ENCODE measurements around the gene GNAI1. TPM values are rescaled to one million over a fixed set of nuclear protein-coding genes. Genes with fewer than 3 reads are reported as not detected.

Gene GNAI1
- total RNA-seq, 2 experiments from 2014 or later = not detected

GRCh38 chr7:80225361-80225760, 90.7 kb downstream of the GNAI1 start:
- H3K27ac ChIP-seq (ENCODE audit: low read depth, low read length, poor library complexity, severe bottlenecking) = no peak overlapping the region
- no peaks in the 10 kb centered on the region for H3K4me1 ChIP-seq (ENCODE audit: insufficient read depth, low read length, poor library complexity, severe bottlenecking)
- ChIA-PET POLR2A (interaction anchor here (0.7 kb wide), 1 partner anchor 288 kb away, joined by 3 read pairs; no protein-coding TSS in a partner anchor), CTCF (ENCODE audit: unreplicated experiment) (no interaction called here)
- H4K20me1 ChIP-seq (ENCODE audit: insufficient read depth, low read length) = no peaks in the 10 kb centered on the region
- H2AFZ ChIP-seq (ENCODE audit: low read length) = no peak overlapping the region
- BruUV-seq (replicated peaks) = no TSS peak
- H3K4me3 ChIP-seq (ENCODE audit: low read depth, low read length, poor library complexity, severe bottlenecking) = no peak overlapping the region
- H3K79me2 ChIP-seq (ENCODE audit: insufficient read depth, low read depth, low read length) = no peaks in the 10 kb centered on the region
- DNase-seq (ENCODE audit: low spot score) = no peak
- intact Hi-C loops (cut with micrococcal nuclease; ENCODE audit: unreplicated experiment) = no loop called here
- H3K36me3 ChIP-seq (ENCODE audit: insufficient read depth, low read length) = no peaks in the 10 kb centered on the region
- no peaks in the 10 kb centered on the region for H3K9me3 ChIP-seq (ENCODE audit: low read length)
- TF ChIP-seq EZH2phosphoT487 (IDR thresholded peaks at IDR 0.05; ENCODE audit: borderline replicate concordance, low read depth, low read length) = no peak
- no peak for TF ChIP-seq CTCF (conservative IDR thresholded peaks at IDR 0.05; ENCODE audit: low read length)
- no peak overlapping the region for H3K4me2 ChIP-seq (ENCODE audit: low read length)
- H3K9me2 ChIP-seq (ENCODE audit: insufficient read depth, low read length) = no peaks in the 10 kb centered on the region

DNA sequence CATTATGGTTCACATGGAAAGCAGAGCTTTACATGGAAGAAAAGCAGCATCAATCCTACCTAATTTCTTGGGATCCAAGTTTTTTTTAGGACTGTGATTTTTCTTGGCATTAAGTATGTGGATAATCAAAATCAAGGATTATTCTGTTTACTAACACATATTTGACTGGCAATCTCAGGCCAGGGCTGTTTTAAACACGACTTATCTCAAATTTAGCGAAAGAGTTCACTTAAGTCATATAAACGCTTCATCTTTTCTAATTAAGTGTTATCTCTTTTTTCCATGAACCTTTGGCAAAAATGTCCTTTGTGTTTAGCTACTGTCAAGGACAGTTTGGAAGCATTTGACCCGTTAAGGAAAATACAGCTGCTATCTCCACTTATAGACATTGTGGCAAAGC, 92.0 kb downstream of the GNAI1 start:
- Histone ChIP-seq H2AFZ (ENCODE audit: low read length) (no peak overlapping the region), H4K20me1 (ENCODE audit: insufficient read depth, low read length) (no peaks in the 10 kb centered on the region), H3K4me3 (ENCODE audit: low read depth, low read length, poor library complexity, severe bottlenecking) (no peak overlapping the region), H3K4me1 (ENCODE audit: insufficient read depth, low read length, poor library complexity, severe bottlenecking) (no peaks in the 10 kb centered on the region), H3K27ac (ENCODE audit: low read depth, low read length, poor library complexity, severe bottlenecking) (no peak overlapping the region), H3K79me2 (ENCODE audit: insufficient read depth, low read depth, low read length) (no peaks in the 10 kb centered on the region), H3K4me2 (ENCODE audit: low read length) (no peak overlapping the region), H3K9me2 (ENCODE audit: insufficient read depth, low read length) (no peaks in the 10 kb centered on the region), H3K36me3 (ENCODE audit: insufficient read depth, low read length) (no peaks in the 10 kb centered on the region), H3K9me3 (ENCODE audit: low read length) (no peaks in the 10 kb centered on the region)
- TF ChIP-seq CTCF (conservative IDR thresholded peaks at IDR 0.05; ENCODE audit: low read length) (no peak), EZH2phosphoT487 (IDR thresholded peaks at IDR 0.05; ENCODE audit: borderline replicate concordance, low read depth, low read length) (no peak)
- no TSS peak for BruUV-seq (replicated peaks)
- intact Hi-C loops (cut with micrococcal nuclease; ENCODE audit: unreplicated experiment) = no loop called here
- no peak for DNase-seq (ENCODE audit: low spot score)
- POLR2A ChIA-PET = no interaction called here
- CTCF ChIA-PET (ENCODE audit: unreplicated experiment) = no interaction called here

- no peaks in the 10 kb centered on the region for H3K9me3 ChIP-seq (ENCODE audit: low read length)
- ChIA-PET POLR2A (no interaction called here), CTCF (ENCODE audit: unreplicated experiment) (no interaction called here)
- BruUV-seq (replicated peaks) = no TSS peak
- no peaks in the 10 kb centered on the region for H3K79me2 ChIP-seq (ENCODE audit: insufficient read depth, low read depth, low read length)
- no peak for DNase-seq (ENCODE audit: low spot score)
- intact Hi-C loops (cut with micrococcal nuclease; ENCODE audit: unreplicated experiment) = no loop called here
- TF ChIP-seq EZH2phosphoT487 (IDR thresholded peaks at IDR 0.05; ENCODE audit: borderline replicate concordance, low read depth, low read length) = no peak
- TF ChIP-seq CTCF (conservative IDR thresholded peaks at IDR 0.05; ENCODE audit: low read length) = no peak
- H3K4me1 ChIP-seq (ENCODE audit: insufficient read depth, low read length, poor library complexity, severe bottlenecking) = no peaks in the 10 kb centered on the region
- no peak overlapping the region for H3K27ac ChIP-seq (ENCODE audit: low read depth, low read length, poor library complexity, severe bottlenecking)
- H3K36me3 ChIP-seq (ENCODE audit: insufficient read depth, low read length) = no peaks in the 10 kb centered on the region
- H2AFZ ChIP-seq (ENCODE audit: low read length) = no peak overlapping the region
- no peaks in the 10 kb centered on the region for H3K9me2 ChIP-seq (ENCODE audit: insufficient read depth, low read length)
- no peak overlapping the region for H3K4me3 ChIP-seq (ENCODE audit: low read depth, low read length, poor library complexity, severe bottlenecking)
- no peak overlapping the region for H3K4me2 ChIP-seq (ENCODE audit: low read length)
- H4K20me1 ChIP-seq (ENCODE audit: insufficient read depth, low read length) = no peaks in the 10 kb centered on the region
Observed at GRCh38 chr7:80230327-80230726, 95.7 kb downstream of the GNAI1 start.

All from OCI-LY7 (cell line).